ENCODE results near the gene ALKBH1.

GRCh38 chr14:77752266-77752665, 44.4 kb upstream of the ALKBH1 start:
- TF ChIP-seq CTCF (IDR thresholded peaks at IDR 0.05) (no peak), POLR2AphosphoS5 (IDR thresholded peaks at IDR 0.05) (no peak)
